NCI-H146 (cell line): Measurements from ENCODE around the gene RSPRY1.

Experiments
- DNase-seq: peaks from one replicate; lab custom pipeline; 2025; lab: John Stamatoyannopoulos, UW

The RSPRY1 gene

GRCh38 chr16:57152096-57153093 is 33.7 kb upstream of the RSPRY1 start:
- DNase-seq = no peak

DNA sequence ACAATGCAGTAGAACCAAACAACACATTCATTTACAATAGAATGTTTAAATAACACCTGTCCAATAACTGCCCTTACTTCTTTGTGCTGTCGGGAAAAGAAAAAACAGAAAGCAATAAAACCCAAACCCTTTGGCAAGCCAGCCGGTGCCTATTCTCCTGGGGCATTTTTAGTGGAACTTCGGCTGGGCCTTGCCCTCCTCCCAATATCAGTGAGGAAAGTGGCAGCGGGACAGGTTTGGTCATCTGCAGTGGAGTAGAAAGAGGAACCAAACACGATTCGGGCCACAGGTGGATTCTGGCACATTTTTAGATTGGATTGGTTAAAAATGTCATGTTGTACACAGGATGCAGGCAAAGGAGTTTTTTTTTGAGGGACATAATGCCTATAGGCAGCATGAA is 32.3 kb upstream of the RSPRY1 start:
- DNase-seq = no peak

GRCh38 chr16:57155702-57156350 is 30.3 kb upstream of the RSPRY1 start:
- no peak for DNase-seq

- DNase-seq = no peak
Observed at GRCh38 chr16:57156351-57156703, 29.8 kb upstream of the RSPRY1 start.

DNA sequence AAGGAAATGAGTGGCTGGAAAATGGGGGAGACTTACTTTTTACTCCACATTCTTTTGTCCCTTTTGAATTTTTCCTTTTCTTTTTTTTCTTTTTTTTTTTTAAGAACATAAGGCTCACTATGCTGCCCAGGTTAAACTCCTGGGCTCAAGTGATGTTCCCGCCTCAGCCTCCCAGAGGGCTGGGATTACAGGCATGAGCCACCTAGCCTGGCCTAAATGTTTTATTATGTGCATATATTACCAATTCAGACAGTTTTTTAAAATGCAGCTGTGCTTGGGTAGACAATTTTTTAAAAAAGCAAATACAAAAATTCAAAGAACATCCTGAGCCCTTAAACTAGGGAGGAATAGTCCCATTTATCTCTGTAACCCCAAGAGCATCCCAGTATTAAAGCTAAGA is 28.6 kb upstream of the RSPRY1 start:
- DNase-seq = no peak

DNA sequence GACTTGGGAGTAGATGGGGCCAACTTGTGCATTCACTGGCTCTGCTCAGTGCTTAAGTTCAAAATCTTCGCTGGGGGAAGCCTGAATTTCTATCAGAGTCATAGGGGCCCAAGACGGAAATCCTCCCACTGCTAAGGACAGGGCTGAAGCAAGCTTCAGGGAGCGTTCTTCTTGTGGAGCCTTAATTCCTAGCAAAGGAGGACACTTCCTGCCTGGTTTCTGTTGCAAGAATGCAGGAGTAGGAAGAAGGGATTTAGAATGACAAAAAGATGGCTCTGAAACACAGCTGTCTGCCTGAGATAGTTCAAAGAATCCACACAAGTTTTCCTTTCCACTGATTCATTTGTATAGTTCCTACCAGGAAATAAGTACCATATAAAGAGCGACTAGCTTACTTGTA is 26.7 kb upstream of the RSPRY1 start:
- no peak for DNase-seq

GRCh38 chr16:57163842-57164241 is 22.3 kb upstream of the RSPRY1 start:
- no peak for DNase-seq

- no peak for DNase-seq
Observed at GRCh38 chr16:57165483-57165882, 20.6 kb upstream of the RSPRY1 start.

DNA sequence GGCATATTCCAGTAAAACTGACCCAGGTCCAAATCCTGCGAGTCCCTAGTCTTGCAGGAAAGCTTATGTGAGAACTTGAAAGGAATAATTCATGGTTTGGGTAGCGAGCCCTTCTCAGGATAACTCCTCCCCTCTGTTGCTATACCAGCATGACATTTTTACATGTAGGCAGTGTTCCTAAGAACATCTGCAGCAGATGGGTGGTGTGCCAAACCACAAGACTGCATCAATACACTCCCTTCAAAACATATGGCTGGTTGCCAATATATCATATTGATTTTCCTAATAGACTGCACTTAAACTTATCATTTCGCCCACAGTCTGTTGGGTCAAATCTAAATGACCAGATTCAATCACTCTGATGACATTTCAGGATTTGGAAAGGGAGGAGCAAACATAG is 20.2 kb upstream of the RSPRY1 start:
- DNase-seq = no peak

DNA sequence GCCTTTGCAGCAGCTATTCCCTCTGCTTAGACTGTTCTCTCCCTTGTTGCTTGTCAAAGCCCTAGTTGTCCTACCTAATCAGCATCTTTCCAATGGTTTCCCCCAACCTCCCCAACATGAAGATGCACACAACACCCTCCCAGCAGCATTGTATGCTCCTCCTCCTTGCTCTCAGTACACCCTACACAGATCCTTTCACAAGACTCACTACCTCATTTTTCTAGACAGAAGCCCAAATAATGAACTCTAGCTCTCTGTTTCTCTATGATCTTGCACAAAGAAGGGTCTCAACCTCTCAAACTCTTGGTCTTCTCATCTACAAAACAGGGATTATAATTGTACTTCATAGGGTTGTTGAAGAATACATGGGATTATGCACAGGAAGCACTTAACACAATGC is 19.7 kb upstream of the RSPRY1 start:
- no peak for DNase-seq

- no peak for DNase-seq
Observed at GRCh38 chr16:57166951-57167350, 19.2 kb upstream of the RSPRY1 start.

- no peak for DNase-seq
Observed at GRCh38 chr16:57167538-57167937, 18.6 kb upstream of the RSPRY1 start.

DNA sequence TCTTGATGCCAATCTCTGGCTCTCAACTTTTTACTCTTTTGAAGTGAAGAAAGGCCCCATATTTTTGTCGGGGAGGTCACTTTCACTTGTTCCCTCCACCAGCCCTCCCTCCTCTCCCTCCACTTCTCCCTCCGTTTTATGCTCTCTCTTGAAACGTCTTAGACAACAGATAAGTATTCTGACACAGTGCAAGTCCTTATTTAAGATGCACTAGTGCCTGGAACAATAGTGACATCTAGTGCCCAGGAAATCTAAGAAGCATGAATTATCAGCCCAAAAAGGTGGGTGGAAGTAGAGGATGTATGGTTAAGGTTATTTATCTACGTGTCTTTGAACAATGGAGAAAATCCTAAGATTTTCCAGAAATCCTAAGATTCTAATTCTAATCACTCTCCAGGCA is 18.2 kb upstream of the RSPRY1 start:
- DNase-seq = peak; percentile 19

- DNase-seq = no peak
Observed at GRCh38 chr16:57169327-57169726, 16.8 kb upstream of the RSPRY1 start.

DNA sequence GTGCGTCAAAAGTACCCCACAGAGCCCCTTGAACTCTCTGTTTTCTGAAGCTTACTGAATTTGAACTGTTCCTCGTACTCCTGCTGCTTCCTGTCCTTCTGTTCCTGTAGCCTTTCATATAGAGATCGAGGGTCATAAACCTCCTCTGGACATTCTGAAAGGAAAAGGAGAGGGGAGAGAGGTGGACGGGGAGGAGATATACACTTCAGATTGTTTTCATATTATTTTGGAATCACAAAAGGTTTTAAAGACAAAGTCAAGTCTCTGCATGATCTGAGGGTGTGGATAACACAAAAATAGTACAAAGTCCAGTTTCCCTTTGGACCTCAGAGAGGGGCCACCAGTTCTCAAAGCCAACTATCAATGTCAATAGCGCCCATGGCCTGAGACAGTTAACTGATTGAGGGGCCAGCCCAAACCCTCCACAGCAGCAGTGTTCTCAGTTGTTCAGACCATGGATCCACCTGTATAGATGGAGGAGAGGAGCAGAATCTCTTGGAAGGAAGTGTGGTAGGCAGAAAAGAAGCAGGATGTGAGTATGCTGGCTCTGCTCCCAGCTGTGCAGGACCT is 13.3 kb upstream of the RSPRY1 start:
- DNase-seq = no peak

GRCh38 chr16:57175896-57176295 is 10.2 kb upstream of the RSPRY1 start:
- no peak for DNase-seq

- peak; percentile 26 for DNase-seq
Observed at GRCh38 chr16:57178196-57178595, 7.9 kb upstream of the RSPRY1 start.

- DNase-seq = peak; percentile 47
Observed at GRCh38 chr16:57178793-57179212, 7.3 kb upstream of the RSPRY1 start.

DNA sequence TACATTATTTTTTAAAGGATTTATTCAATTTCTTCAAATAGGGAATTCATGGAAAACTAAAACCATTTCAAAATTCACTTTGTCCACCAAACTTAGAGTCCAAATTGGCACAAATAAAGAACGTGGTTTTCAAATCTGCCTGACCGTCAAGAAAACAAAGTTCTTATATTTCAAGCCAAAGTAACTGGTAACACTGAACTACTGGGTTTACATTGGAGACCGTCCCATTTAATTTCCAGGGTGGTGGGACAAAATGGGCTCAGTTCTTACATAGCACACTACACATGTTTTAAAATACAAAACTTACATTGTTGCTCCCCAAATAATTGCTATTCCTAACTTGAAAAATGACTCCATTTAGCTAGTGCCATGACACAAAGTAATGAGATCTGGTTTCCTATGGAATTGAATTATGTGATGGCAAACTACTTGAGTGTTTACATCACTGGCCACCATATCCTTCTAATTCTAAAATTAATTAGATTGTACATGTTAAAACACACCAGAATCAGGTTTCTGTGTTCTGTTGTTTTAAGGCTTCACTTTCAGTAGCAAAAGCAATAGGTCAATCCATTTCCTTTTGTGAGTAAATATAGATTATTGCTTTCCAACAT is 6.8 kb upstream of the RSPRY1 start:
- DNase-seq = no peak

- DNase-seq = no peak
Observed at GRCh38 chr16:57184113-57184512, 2.0 kb upstream of the RSPRY1 start.

- no peak for DNase-seq
Observed at GRCh38 chr16:57184887-57185445, 1.2 kb upstream of the RSPRY1 start.

DNA sequence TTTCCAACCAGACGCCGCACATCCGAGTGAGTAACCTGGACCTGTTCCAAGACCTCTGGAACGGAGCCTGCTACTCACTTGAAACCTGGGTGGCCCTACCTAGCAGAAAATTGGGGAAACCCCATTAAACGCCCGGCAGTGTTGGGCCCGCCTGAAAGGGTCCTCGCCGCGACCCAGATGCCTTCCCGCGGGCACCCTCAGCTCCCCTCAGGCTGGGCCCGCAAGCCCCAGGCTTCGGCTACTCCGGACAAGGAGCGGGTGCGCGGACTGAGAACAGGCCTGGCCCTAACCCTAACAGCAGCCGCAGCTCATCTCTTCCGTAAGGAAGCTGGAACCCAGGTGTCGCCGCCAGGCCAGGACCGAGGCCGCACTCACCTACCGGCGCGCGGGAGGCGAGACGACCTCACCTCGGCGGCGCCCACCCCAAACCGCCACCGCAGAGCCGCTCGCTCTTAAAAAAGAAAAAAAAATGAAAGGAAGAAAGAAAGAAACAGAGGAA is 634 bp upstream of the RSPRY1 start:
- peak; percentile 51 for DNase-seq
